ENCODE results near the gene PALD1.

The PALD1 gene

DNA sequence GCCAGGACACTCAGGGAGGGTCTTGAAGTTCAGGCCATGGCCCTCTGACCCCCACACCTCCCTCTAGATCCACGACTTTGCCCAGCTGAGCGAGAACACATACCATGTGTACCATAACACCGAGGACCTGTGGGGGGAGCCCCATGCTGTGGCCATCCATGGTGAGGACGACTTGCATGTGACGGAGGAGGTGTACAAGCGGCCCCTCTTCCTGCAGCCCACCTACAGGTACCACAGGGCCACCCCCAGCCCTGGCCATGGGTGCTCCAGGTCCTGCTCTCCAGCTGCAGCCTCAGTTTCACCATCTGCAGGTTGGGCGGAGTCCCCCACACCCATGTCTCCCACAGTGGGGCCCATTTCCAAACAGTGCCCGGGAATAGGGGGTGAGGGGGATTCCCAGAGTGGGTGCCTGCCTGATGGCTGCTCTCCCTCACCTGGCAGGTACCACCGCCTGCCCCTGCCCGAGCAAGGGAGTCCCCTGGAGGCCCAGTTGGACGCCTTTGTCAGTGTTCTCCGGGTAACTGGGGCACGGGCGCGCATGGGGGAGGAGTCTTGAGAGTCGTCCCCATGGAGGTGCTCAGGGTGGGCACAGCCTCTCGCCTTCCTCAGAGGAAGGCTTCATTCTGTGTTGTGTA is 54.1 kb downstream of the PALD1 start:
- TF ChIP-seq, protein P1, sequence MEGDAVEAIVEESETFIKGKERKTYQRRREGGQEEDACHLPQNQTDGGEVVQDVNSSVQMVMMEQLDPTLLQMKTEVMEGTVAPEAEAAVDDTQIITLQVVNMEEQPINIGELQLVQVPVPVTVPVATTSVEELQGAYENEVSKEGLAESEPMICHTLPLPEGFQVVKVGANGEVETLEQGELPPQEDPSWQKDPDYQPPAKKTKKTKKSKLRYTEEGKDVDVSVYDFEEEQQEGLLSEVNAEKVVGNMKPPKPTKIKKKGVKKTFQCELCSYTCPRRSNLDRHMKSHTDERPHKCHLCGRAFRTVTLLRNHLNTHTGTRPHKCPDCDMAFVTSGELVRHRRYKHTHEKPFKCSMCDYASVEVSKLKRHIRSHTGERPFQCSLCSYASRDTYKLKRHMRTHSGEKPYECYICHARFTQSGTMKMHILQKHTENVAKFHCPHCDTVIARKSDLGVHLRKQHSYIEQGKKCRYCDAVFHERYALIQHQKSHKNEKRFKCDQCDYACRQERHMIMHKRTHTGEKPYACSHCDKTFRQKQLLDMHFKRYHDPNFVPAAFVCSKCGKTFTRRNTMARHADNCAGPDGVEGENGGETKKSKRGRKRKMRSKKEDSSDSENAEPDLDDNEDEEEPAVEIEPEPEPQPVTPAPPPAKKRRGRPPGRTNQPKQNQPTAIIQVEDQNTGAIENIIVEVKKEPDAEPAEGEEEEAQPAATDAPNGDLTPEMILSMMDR (IDR thresholded peaks at IDR 0.05; ENCODE audit: insufficient read depth, low read length): no peak
- no peak for TF ChIP-seq SPI1 (IDR thresholded peaks at IDR 0.05; ENCODE audit: borderline replicate concordance, low read depth)
- TF ChIP-seq POLR2AphosphoS5 (IDR thresholded peaks at IDR 0.05; ENCODE audit: low read depth): no peak
- TF ChIP-seq, protein P2, sequence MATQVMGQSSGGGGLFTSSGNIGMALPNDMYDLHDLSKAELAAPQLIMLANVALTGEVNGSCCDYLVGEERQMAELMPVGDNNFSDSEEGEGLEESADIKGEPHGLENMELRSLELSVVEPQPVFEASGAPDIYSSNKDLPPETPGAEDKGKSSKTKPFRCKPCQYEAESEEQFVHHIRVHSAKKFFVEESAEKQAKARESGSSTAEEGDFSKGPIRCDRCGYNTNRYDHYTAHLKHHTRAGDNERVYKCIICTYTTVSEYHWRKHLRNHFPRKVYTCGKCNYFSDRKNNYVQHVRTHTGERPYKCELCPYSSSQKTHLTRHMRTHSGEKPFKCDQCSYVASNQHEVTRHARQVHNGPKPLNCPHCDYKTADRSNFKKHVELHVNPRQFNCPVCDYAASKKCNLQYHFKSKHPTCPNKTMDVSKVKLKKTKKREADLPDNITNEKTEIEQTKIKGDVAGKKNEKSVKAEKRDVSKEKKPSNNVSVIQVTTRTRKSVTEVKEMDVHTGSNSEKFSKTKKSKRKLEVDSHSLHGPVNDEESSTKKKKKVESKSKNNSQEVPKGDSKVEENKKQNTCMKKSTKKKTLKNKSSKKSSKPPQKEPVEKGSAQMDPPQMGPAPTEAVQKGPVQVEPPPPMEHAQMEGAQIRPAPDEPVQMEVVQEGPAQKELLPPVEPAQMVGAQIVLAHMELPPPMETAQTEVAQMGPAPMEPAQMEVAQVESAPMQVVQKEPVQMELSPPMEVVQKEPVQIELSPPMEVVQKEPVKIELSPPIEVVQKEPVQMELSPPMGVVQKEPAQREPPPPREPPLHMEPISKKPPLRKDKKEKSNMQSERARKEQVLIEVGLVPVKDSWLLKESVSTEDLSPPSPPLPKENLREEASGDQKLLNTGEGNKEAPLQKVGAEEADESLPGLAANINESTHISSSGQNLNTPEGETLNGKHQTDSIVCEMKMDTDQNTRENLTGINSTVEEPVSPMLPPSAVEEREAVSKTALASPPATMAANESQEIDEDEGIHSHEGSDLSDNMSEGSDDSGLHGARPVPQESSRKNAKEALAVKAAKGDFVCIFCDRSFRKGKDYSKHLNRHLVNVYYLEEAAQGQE (IDR thresholded peaks at IDR 0.05; ENCODE audit: insufficient replicate concordance, low read depth): no peak
- no peak for TF ChIP-seq GABPA (IDR thresholded peaks at IDR 0.05; ENCODE audit: low read depth)
- H3K27me3 ChIP-seq (ENCODE audit: insufficient read depth, poor library complexity, severe bottlenecking): no peaks in the 10 kb centered on the region
- H3K27ac ChIP-seq (replicated peaks): no peak overlapping the region
- DNase-seq (ENCODE audit: low read depth in 1 of 2, low spot score in 1 of 2): no peak
- H3K4me3 ChIP-seq (replicated peaks; ENCODE audit: insufficient read depth, low read length): no peak overlapping the region

DNA sequence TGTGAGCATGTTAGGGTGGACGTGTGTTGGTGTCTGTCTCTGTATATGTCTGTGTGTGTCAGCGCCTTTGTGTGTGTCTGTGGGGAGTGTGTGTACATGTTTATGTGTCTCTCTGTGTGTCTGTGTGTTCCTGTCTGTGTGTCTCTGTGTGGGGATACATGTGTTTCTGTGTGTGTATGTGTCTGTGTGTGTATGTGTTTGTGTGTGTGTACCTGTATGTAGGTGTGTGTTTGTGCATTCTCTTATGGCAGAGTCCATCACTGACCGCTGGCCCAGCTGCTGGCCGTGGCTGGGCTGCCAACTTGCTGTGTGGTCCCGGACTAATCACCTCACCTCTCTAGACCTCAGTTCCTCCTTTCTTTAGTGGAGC is 54.6 kb downstream of the PALD1 start:
- no peak for DNase-seq (ENCODE audit: low read depth in 1 of 2, low spot score in 1 of 2)

DNA sequence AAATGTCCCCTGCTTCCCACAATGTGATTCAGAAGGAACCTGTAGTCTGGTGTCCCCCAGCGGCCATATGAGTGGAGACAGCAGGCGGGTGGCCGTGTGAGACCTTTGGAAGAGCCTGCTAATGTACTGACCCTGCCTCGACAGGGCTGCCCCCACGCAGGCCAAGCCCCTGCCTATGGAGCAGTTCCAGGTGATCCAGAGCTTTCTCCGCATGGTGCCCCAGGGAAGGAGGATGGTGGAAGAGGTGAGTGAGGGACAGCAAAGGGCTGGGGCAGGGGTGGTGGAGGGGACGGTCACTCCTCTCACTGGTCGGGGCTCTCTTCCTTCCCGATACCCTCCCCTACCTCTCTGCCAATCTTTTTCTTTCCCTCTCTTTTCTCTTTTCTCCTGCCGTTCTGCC is 55.7 kb downstream of the PALD1 start:
- Histone ChIP-seq H3K4me3 (replicated peaks; ENCODE audit: insufficient read depth, low read length) (no peak overlapping the region), H3K27me3 (ENCODE audit: insufficient read depth, poor library complexity, severe bottlenecking) (no peaks in the 10 kb centered on the region), H3K27ac (replicated peaks) (no peak overlapping the region)
- DNase-seq (ENCODE audit: low read depth in 1 of 2, low spot score in 1 of 2): no peak
- TF ChIP-seq POLR2AphosphoS5 (IDR thresholded peaks at IDR 0.05; ENCODE audit: low read depth): no peak
- no peak for TF ChIP-seq SPI1 (IDR thresholded peaks at IDR 0.05; ENCODE audit: borderline replicate concordance, low read depth)
- no peak for TF ChIP-seq GABPA (IDR thresholded peaks at IDR 0.05; ENCODE audit: low read depth)
- TF ChIP-seq, protein P1 (IDR thresholded peaks at IDR 0.05; ENCODE audit: insufficient read depth, low read length): no peak
- TF ChIP-seq, protein P2 (IDR thresholded peaks at IDR 0.05; ENCODE audit: insufficient replicate concordance, low read depth): no peak

More for the DNA sequence above, 54.6 kb downstream of the PALD1 start:
- no peak overlapping the region for H3K4me3 ChIP-seq (replicated peaks; ENCODE audit: insufficient read depth, low read length)
- TF ChIP-seq, protein P2 (IDR thresholded peaks at IDR 0.05; ENCODE audit: insufficient replicate concordance, low read depth): no peak
- no peak for TF ChIP-seq SPI1 (IDR thresholded peaks at IDR 0.05; ENCODE audit: borderline replicate concordance, low read depth)
- no peak for TF ChIP-seq POLR2AphosphoS5 (IDR thresholded peaks at IDR 0.05; ENCODE audit: low read depth)
- TF ChIP-seq, protein P1 (IDR thresholded peaks at IDR 0.05; ENCODE audit: insufficient read depth, low read length): no peak
- no peak for TF ChIP-seq GABPA (IDR thresholded peaks at IDR 0.05; ENCODE audit: low read depth)
- H3K27me3 ChIP-seq (ENCODE audit: insufficient read depth, poor library complexity, severe bottlenecking): no peaks in the 10 kb centered on the region
- no peak overlapping the region for H3K27ac ChIP-seq (replicated peaks)

Data from HL-60 (cell line).